ENCODE results near the gene ADCY2. TPM values are rescaled to one million over a fixed set of nuclear protein-coding genes. Genes with fewer than 3 reads are reported as not detected.

ADCY2 gene
- total RNA-seq, 1 donor from 2014 or later: 0.95 TPM

DNA sequence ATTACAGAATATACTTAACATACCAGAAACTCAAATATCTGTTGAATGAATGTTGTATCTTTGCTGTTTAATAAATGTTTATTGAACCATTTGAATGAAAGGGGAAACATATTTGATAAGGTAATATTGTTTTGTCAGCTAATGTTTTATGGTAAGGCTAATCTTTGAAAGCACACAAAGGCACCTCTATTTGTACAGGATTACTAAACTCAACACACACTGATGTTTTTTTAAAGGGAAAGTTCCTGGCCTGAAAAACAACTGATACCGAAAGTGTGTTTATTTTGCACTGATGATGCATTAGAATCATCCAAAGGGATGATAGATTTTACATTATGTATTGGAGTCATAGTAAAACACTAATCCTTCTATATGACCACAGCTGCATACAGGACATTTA is 82.5 kb downstream of the ADCY2 start:
- H3K27me3 Mint-ChIP-seq (ENCODE audit: low read depth): peaks cover under 1% of the 10 kb centered on the region
- H3K27ac Mint-ChIP-seq (ENCODE audit: unreplicated experiment): no peak overlapping the region
- peaks cover 3% of the 10 kb centered on the region for H3K9me3 Mint-ChIP-seq (ENCODE audit: low read depth)
- H3K4me1 Mint-ChIP-seq (ENCODE audit: low read depth): no peaks in the 10 kb centered on the region
- TF ChIP-seq, protein P1, sequence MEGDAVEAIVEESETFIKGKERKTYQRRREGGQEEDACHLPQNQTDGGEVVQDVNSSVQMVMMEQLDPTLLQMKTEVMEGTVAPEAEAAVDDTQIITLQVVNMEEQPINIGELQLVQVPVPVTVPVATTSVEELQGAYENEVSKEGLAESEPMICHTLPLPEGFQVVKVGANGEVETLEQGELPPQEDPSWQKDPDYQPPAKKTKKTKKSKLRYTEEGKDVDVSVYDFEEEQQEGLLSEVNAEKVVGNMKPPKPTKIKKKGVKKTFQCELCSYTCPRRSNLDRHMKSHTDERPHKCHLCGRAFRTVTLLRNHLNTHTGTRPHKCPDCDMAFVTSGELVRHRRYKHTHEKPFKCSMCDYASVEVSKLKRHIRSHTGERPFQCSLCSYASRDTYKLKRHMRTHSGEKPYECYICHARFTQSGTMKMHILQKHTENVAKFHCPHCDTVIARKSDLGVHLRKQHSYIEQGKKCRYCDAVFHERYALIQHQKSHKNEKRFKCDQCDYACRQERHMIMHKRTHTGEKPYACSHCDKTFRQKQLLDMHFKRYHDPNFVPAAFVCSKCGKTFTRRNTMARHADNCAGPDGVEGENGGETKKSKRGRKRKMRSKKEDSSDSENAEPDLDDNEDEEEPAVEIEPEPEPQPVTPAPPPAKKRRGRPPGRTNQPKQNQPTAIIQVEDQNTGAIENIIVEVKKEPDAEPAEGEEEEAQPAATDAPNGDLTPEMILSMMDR (IDR thresholded peaks at IDR 0.05): no peak
- no peak overlapping the region for H3K4me3 Mint-ChIP-seq (ENCODE audit: unreplicated experiment)
- DNase-seq (ENCODE audit: low spot score): no peak
- H3K36me3 Mint-ChIP-seq (ENCODE audit: low read depth): no peaks in the 10 kb centered on the region

DNA sequence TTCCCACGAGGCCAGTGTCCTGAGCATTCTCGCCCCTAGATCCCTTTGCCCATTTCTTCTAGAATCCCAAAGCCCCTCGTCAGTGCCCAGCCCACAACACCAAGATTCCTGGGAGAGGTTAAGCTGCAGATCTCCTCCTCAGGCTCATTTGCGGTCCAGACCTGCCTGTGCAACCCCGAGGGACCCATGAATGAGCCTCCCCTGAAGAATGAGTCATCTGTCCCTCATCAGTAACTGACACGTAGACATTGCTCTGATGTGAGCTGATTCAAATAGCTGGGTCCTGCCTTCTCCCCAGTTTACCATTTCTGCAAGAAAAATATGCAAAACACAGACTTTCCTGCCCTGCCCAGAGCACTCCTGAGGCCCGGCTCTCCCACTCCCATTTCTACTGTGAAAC is 92.8 kb downstream of the ADCY2 start:
- Mint-ChIP-seq H3K4me3 (ENCODE audit: unreplicated experiment) (no peak overlapping the region), H3K27me3 (ENCODE audit: low read depth) (peaks cover 7% of the 10 kb centered on the region), H3K4me1 (ENCODE audit: low read depth) (no peaks in the 10 kb centered on the region), H3K9me3 (ENCODE audit: low read depth) (peaks cover 3% of the 10 kb centered on the region), H3K36me3 (ENCODE audit: low read depth) (no peaks in the 10 kb centered on the region), H3K27ac (ENCODE audit: unreplicated experiment) (no peak overlapping the region)
- TF ChIP-seq, protein P1 (IDR thresholded peaks at IDR 0.05): no peak
- no peak for DNase-seq (ENCODE audit: low spot score)

DNA sequence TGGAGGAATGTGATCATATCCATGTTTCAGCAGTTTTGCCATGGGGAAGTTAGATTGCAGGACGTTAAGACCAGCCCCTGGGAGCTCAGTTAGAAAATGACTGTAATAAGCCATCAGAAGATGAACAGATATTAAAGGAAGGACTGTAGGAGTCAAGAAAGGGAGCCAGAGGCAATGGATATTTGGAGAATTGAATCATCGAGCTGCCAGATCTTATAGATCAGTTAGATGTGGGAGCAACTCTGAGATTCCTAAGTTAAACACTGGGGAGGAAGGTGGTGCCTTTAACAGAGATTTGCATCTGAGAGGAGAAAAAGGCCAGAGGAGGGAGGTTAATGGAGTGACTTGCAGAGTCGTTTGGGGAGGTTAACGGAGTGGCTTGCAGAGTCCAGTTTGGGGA is 96.4 kb downstream of the ADCY2 start:
- Mint-ChIP-seq H3K4me1 (ENCODE audit: low read depth) (no peaks in the 10 kb centered on the region), H3K36me3 (ENCODE audit: low read depth) (no peaks in the 10 kb centered on the region), H3K27ac (ENCODE audit: unreplicated experiment) (no peak overlapping the region), H3K4me3 (ENCODE audit: unreplicated experiment) (no peak overlapping the region), H3K27me3 (ENCODE audit: low read depth) (no peaks in the 10 kb centered on the region), H3K9me3 (ENCODE audit: low read depth) (peaks cover 3% of the 10 kb centered on the region)
- TF ChIP-seq, protein P1 (IDR thresholded peaks at IDR 0.05): no peak
- DNase-seq (ENCODE audit: low spot score): no peak

DNA sequence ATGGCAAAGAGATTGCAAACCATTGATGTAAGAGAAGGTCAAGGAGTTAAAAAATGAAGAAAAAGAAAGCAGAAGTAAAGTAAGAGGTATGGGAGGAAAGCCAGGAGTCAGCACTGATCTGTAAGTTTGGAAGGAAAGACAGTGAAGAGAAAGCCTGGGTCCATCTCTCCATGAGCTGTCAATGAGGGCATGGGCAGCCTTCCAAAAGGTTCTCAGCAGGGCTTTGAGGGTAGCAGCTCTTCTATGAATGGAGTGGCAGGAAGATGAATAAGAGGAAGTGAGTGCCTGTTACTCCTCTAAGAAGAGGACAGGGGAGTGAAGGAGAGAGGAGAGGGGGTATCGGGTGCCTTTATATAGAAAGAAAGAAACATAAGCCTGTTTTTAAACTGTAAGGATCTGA is 97.1 kb downstream of the ADCY2 start:
- DNase-seq (ENCODE audit: low spot score): no peak
- no peak overlapping the region for H3K4me3 Mint-ChIP-seq (ENCODE audit: unreplicated experiment)
- no peaks in the 10 kb centered on the region for H3K4me1 Mint-ChIP-seq (ENCODE audit: low read depth)
- no peaks in the 10 kb centered on the region for H3K36me3 Mint-ChIP-seq (ENCODE audit: low read depth)
- TF ChIP-seq, protein P1 (IDR thresholded peaks at IDR 0.05): no peak
- H3K27ac Mint-ChIP-seq (ENCODE audit: unreplicated experiment): no peak overlapping the region
- H3K9me3 Mint-ChIP-seq (ENCODE audit: low read depth): peaks cover 3% of the 10 kb centered on the region
- H3K27me3 Mint-ChIP-seq (ENCODE audit: low read depth): no peaks in the 10 kb centered on the region

DNA sequence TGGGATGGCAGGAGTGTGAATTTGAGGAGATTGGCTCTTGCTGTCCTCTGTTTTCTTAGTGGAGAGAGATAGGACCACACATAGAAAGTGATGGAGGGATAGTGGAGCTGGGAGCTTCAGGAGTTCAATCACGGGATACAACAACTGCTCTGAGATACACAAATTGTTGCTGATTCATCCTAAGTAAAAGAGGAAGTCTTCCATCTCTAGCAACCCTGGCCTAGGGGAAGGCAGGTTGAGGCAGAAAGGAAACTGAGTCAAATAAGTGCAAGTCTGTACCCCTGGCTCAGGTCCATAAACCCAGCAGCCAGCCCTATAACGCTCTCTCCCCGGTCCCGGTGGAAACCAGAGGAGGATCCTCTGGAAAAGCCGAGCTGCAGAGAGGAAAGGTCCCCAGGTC is 97.7 kb downstream of the ADCY2 start:
- no peak for DNase-seq (ENCODE audit: low spot score)
- no peaks in the 10 kb centered on the region for H3K4me1 Mint-ChIP-seq (ENCODE audit: low read depth)
- TF ChIP-seq, protein P1 (IDR thresholded peaks at IDR 0.05): no peak
- peaks cover 3% of the 10 kb centered on the region for H3K9me3 Mint-ChIP-seq (ENCODE audit: low read depth)
- no peak overlapping the region for H3K4me3 Mint-ChIP-seq (ENCODE audit: unreplicated experiment)
- no peaks in the 10 kb centered on the region for H3K36me3 Mint-ChIP-seq (ENCODE audit: low read depth)
- no peaks in the 10 kb centered on the region for H3K27me3 Mint-ChIP-seq (ENCODE audit: low read depth)
- no peak overlapping the region for H3K27ac Mint-ChIP-seq (ENCODE audit: unreplicated experiment)

Measured in chondrocyte (in vitro differentiated cells).